Smooth muscle cell (in vitro differentiated cells): ENCODE results near the gene GDA. TPM values are rescaled to one million over a fixed set of nuclear protein-coding genes. Genes with fewer than 3 reads are reported as not detected.

Experiments
- DNase-seq: peaks from one replicate; lab custom pipeline; 2025; ENCODE audit not compliant: unreplicated experiment; lab: John Stamatoyannopoulos, UW
- H2AFZ ChIP-seq: fragments of 200-600 bp; sonication (generic); 2 replicates; pipeline ENCODE4 v1.6.0; 2016; ENCODE audit warnings: antibody characterized with exemption, low read depth, mild to moderate bottlenecking
- H3F3A ChIP-seq: fragments of 200-600 bp; sonication (generic); 2 replicates; pipeline ENCODE4 v1.6.0; 2017; ENCODE audit warnings: antibody characterized with exemption, low read depth
- H3K27ac ChIP-seq: fragments of 200-600 bp; sonication (generic); 2 replicates; pipeline ENCODE4 v1.5.1; 2016; ENCODE audit warnings: low read depth, mild to moderate bottlenecking
- H3K27me3 ChIP-seq: fragments of 200-600 bp; sonication (generic); 2 replicates; pipeline ENCODE4 v1.6.1; 2016; ENCODE audit warnings: low read depth, mild to moderate bottlenecking
- H3K36me3 ChIP-seq: fragments of 200-600 bp; sonication (generic); 2 replicates; pipeline ENCODE4 v1.5.1; 2016; ENCODE audit warnings: low read depth
- H3K4me1 ChIP-seq: fragments of 200-600 bp; sonication (generic); 2 replicates; pipeline ENCODE4 v1.5.1; 2016; ENCODE audit warnings: low read depth
- H3K4me2 ChIP-seq: fragments of 200-600 bp; sonication (generic); 2 replicates; pipeline ENCODE4 v1.6.0; 2016; ENCODE audit warnings: mild to moderate bottlenecking
- H3K4me3 ChIP-seq: fragments of 200-600 bp; sonication (generic); 2 replicates; pipeline ENCODE4 v1.5.1; 2016; ENCODE audit warnings: mild to moderate bottlenecking
- H3K79me2 ChIP-seq: fragments of 200-600 bp; sonication (generic); 2 replicates; pipeline ENCODE4 v1.6.0; 2016; ENCODE audit warnings: low read depth, mild to moderate bottlenecking
- H3K9ac ChIP-seq: fragments of 200-600 bp; sonication (generic); 2 replicates; pipeline ENCODE4 v1.6.0; 2016; ENCODE audit warnings: low read depth
- H3K9me3 ChIP-seq: fragments of 200-600 bp; sonication (generic); replicated peaks from 2 replicates; pipeline ENCODE4 v1.5.1; 2016; ENCODE audit warnings: low read depth
- H4K20me1 ChIP-seq: fragments of 200-600 bp; sonication (generic); 2 replicates; pipeline ENCODE4 v1.6.0; 2016; ENCODE audit warnings: low read depth
- CTCF ChIP-seq: fragments of 200-600 bp; sonication (generic); IDR thresholded peaks from 2 replicates; pipeline ENCODE4 v1.5.1; 2017; ENCODE audit warnings: borderline replicate concordance, mild to moderate bottlenecking, antibody characterized with exemption; ENCODE audit not compliant: insufficient read depth, poor library complexity, severe bottlenecking
- WGBS: methylation state at CpG from one replicate; pipeline ENCODE4 v1.1.7; 2016; ENCODE audit warnings: low lambda C conversion rate; 5-methylcytosine and 5-hydroxymethylcytosine counted together
- polyA plus RNA-seq: library from polyadenylated mRNA; unstranded; fragments of >200 nt; fragmentation: Nextera tagmentation; extraction: Ambion mirVana; gene quantifications from 2 replicates; pipeline ENCODE4 v1.2.1, GENCODE V29; 2016
- total RNA-seq: library from RNA; depleted of rRNA; stranded (reverse); fragments of >200 nt; gene quantifications from 2 replicates; pipeline ENCODE4 v1.2.3, GENCODE V29; 2014

The GDA gene
- total and polyA plus RNA-seq, 2 experiments from 2014 or later, result 1.4 to 10.3 TPM

DNA sequence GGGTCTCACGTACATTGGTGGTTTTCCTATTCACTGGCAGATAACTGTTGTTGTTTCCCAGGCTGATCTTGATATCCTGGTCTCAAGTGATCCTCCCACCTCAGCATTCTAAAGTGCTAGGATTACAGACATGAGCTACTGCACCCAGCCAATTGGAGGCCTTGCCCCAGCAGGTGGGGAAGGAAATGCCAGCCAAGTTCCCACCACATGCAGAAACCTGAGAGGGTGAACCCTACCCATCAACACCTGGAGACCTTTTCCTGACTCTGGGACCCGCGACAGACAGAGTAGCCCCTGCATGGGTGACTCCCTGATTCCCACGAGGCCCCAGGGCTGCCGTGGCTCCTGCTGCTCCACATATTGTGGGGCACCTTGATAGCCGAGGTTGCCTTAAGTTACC is 107.7 kb downstream of the GDA start:
- DNase-seq, result no peak
- H2AFZ ChIP-seq, result no peak overlapping the region
- H3K4me2 ChIP-seq, result no peak overlapping the region
- no peak overlapping the region for H3K27ac ChIP-seq
- H4K20me1 ChIP-seq, result no peaks in the 10 kb centered on the region
- H3K27me3 ChIP-seq, result no peaks in the 10 kb centered on the region
- no peaks in the 10 kb centered on the region for H3K4me1 ChIP-seq
- no peak for TF ChIP-seq CTCF
- no peaks in the 10 kb centered on the region for H3K9me3 ChIP-seq
- no peaks in the 10 kb centered on the region for H3K79me2 ChIP-seq
- H3K9ac ChIP-seq, result no peak overlapping the region
- H3F3A ChIP-seq, result no peaks in the 10 kb centered on the region
- WGBS, result 95% methylated on average over 6 of the region's 6 CpGs
- H3K36me3 ChIP-seq, result no peaks in the 10 kb centered on the region
- H3K4me3 ChIP-seq, result no peak overlapping the region

GRCh38 chr9:72257814-72258213 is 108.6 kb downstream of the GDA start:
- Histone ChIP-seq H3K27me3 (no peaks in the 10 kb centered on the region), H3K4me3 (no peak overlapping the region), H2AFZ (no peak overlapping the region), H4K20me1 (no peaks in the 10 kb centered on the region), H3K4me2 (no peak overlapping the region), H3F3A (no peaks in the 10 kb centered on the region), H3K9ac (no peak overlapping the region), H3K36me3 (no peaks in the 10 kb centered on the region), H3K9me3 (no peaks in the 10 kb centered on the region), H3K27ac (no peak overlapping the region), H3K4me1 (no peaks in the 10 kb centered on the region), H3K79me2 (no peaks in the 10 kb centered on the region)
- DNase-seq, result no peak
- WGBS, result 72% methylated on average over 3 of the region's 3 CpGs
- TF ChIP-seq CTCF, result no peak

DNA sequence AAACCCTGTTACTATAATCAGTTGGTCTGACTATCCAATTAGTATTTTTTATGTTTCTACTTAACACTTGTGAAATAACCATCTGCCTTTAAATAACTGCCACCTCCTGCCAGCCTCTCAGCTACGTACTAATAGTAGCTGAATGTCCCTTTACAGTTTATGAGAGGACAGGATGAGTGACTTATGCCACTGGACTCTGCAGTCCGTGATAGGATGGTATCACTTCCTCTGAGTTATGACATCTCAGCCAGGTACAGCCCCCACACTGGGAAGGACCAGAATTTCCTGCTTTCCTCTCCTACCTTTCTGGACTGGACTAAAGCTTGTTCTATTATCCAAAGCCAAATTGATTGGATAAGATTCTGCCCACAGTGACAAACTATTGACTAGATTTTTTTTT is 112.8 kb downstream of the GDA start:
- Histone ChIP-seq H3K9ac (no peak overlapping the region), H4K20me1 (no peaks in the 10 kb centered on the region)
- WGBS, result 48% methylated on average over 2 of the region's 2 CpGs

More for the DNA sequence above, 112.8 kb downstream of the GDA start:
- Histone ChIP-seq H2AFZ (no peak overlapping the region), H3K4me1 (no peaks in the 10 kb centered on the region), H3F3A (no peaks in the 10 kb centered on the region), H3K27me3 (no peaks in the 10 kb centered on the region), H3K4me2 (no peak overlapping the region), H3K4me3 (no peak overlapping the region), H3K9me3 (no peaks in the 10 kb centered on the region), H3K36me3 (no peaks in the 10 kb centered on the region), H3K27ac (no peak overlapping the region), H3K79me2 (no peaks in the 10 kb centered on the region)
- no peak for TF ChIP-seq CTCF
- DNase-seq, result no peak
